ENCODE results near the gene PTCD1. TPM values are rescaled to one million over a fixed set of nuclear protein-coding genes. Genes with fewer than 3 reads are reported as not detected.
"Not testable (repeated sequence)": the region's sequence is repeated elsewhere in the genome, so short reads cannot be mapped to it uniquely, and the experiment has no call there.

Gene PTCD1
- polyA plus RNA-seq, 3 donors = 1.6 to 4.5 (median 2.3) TPM

DNA sequence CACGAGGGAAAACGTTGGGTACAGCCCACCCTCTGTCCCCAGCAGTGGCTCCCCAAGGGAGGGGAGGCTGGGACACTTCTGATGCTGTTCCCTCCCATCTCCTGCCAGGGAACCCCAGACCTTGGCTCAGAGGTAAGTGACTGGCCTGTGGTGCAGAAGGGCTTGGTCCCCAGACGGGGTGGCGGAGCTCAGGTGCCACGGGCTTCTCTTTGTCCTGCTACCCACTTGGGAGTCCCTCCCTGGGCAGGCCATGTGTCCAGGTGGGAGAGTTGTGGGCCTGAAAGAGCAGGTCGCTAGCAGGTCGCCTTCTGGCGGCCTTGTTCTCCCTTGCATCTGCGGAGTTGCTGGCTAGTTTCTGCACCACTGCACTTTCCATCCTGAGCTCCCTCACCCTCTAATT, 17.3 kb upstream of the PTCD1 start:
- H3K27ac ChIP-seq (ENCODE audit: low read depth, low read length) = no peak overlapping the region
- 79 to 84% (median 80%) methylated on average over 9 of the region's 9 CpGs for WGBS, 3 donors

DNA sequence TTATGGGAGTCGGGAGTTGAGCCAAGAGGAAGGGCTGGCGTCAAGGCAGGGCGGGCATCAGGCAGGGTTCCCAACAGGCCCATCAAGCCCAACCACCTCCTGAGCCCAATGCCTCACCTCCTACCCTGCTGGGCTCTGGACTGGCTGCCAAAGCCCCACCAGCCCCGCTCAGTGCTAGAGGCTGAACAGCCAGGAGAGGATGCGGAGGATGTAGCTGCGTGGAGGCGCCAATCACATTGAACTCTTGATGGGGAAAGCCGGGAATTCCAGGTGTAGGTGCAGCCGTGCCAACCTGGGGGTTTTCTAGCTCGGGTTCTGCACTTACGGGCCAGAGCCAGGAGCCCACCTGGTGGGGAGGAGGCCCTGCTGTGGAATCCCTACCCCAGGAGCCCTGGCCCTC, 14.5 kb upstream of the PTCD1 start:
- 76 to 90% (median 89%) methylated on average over 11 of the region's 11 CpGs for WGBS, 3 donors
- no peak overlapping the region for H3K27ac ChIP-seq (ENCODE audit: low read depth, low read length)

DNA sequence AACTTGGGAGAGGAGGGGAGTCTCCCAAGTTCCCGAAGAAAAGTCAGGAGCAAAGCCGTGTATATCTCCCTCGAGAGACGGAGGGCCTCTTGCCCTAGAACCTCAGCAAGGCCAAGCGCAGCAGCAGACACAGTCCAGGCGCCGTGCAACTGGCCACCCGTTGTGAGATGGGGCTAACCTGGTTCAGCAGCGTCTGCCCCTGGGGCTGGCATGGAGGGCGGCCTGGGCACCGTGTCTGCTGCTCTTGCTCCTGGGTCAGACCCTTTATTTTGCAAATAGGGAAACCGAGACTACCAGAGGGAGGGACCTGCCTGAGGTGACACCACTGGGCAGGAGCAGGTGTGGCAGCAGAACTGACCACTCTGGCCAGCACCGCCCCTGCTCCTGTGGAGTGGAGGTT, 13.9 kb upstream of the PTCD1 start:
- no peak overlapping the region for H3K27ac ChIP-seq (ENCODE audit: low read depth, low read length)
- 77 to 89% (median 88%) methylated on average over 13 of the region's 13 CpGs for WGBS, 3 donors

DNA sequence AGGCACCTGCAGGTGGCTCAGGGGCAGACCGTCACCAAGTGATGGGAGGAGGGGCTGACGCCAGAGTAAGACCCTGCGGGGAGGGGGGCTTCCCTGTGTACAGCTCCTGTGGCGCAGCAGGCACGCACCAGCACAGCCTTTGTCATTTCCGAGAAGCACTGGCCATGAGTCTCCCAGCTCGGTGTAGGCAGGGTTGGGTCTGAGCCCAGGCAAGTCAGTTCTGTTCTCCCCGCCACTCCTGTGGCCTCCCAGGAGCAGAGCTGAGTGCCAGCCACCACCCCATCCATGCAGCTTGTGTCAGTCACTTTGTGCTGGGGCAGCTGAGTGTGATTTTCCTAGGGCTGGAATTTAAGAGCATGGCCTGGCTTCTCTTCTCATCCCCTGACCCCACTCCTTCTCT, 13.3 kb upstream of the PTCD1 start:
- WGBS, 3 donors = 84 to 87% (median 86%) methylated on average over 8 of the region's 8 CpGs
- H3K27ac ChIP-seq (ENCODE audit: low read depth, low read length) = no peak overlapping the region

DNA sequence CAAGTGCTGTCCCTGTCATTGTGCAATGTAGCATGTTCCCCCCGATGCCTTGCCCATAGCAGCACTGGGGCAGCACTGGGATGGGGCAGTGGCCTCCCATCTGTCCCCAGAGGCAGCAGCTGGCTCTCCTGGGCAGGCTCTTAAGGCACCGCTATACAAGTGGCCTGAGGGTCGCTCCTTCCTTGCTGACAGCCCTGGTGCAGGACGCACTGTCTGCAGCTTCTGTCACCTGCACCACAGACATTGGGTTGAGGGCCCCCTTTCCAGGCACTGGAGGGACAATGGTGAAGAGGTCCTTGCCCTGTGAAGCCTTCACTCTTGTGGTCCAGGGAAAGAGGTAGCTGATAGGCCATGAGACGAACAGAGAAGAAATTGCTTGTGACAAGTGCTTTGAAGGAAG, 10.7 kb upstream of the PTCD1 start:
- WGBS, 3 donors = 90 to 97% (median 94%) methylated on average over 5 of the region's 5 CpGs
- no peak overlapping the region for H3K27ac ChIP-seq (ENCODE audit: low read depth, low read length)

DNA sequence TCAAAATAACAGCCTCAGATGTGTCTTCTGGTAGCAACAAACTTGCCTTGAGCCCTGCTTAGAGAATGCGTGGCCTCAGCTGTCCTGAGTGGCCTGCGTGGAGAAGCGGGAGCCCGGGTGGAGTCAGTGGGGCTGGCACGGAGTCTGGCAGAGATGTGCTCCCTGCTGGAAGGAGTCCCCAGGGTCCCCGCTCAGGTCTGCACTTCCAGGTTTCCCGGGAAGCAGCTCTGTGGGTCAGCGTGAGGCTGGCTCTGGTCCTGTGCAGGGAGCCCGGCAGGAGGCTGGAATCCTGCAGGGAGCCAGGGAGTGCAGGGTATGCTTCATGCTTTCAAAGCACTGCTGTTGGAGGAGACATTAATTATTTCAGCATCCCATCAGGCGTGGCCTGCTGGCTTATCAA, 10.3 kb upstream of the PTCD1 start:
- H3K27ac ChIP-seq (ENCODE audit: low read depth, low read length) = no peak overlapping the region
- WGBS, 3 donors = 89 to 92% (median 91%) methylated on average over 10 of the region's 10 CpGs

DNA sequence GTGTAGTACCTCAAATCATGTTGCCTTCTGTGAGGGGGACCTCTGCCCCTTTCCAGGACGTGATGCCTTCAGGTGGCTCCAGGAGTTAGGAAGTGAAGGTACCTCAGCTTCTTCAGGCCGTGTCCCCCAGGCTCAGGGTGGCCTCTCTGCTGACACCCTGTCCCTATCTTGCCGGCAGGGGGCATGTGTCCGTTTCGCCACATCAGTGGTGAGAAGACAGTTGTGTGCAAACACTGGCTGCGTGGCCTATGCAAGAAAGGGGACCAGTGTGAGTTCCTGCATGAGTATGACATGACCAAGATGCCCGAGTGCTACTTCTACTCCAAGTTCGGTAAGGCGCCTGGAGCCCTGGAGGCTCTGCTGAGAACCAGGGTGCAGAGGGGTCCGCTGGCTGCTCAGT, 9.3 kb upstream of the PTCD1 start:
- WGBS, 3 donors = 79 to 91% (median 88%) methylated on average over 10 of the region's 10 CpGs

DNA sequence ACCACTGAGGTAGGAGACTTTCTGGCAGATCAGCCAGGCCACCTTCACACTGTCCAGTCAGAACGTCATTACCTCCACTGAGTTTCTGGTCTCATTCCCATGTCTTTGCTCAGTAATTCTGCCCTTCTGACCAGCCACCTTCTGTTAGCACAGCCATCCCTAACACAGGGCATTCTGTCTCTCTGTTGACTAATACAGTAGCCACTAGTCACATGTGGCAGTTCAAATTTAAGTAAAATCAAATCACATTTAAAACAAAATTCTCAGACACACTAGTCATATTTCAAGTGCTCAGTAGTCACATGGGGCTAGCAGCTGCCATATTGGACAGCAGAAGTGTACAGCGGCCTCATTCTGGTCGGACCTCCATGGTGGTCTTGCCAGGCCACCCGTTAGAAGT, 7.5 kb upstream of the PTCD1 start:
- WGBS, 3 donors = 86 to 92% (median 90%) methylated on average over 4 of the region's 4 CpGs
- H3K27ac ChIP-seq (ENCODE audit: low read depth, low read length) = no peak overlapping the region

More for the DNA sequence above, 9.3 kb upstream of the PTCD1 start:
- no peak overlapping the region for H3K27ac ChIP-seq (ENCODE audit: low read depth, low read length)

DNA sequence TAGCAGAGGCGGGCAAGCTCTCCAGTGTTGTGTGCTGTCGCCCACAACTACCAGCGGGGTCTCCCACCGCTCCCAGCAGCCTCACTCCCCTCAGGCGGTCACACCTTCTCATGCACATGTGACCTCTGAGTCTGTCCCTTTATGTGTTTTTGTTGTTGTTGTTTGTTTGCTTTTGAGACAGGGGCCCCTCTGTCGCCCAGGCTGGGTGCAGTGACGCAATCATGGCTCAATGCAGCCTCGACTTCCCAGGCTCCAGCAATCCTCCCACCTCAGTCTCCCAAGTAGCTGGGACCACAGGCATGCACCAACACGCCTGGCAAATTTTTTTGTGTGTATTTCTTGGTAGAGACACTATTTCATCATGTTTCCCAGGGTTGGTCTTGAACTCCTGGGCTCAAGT, 1.6 kb upstream of the PTCD1 start:
- H3K27ac ChIP-seq (ENCODE audit: low read depth, low read length) = no peak overlapping the region

DNA sequence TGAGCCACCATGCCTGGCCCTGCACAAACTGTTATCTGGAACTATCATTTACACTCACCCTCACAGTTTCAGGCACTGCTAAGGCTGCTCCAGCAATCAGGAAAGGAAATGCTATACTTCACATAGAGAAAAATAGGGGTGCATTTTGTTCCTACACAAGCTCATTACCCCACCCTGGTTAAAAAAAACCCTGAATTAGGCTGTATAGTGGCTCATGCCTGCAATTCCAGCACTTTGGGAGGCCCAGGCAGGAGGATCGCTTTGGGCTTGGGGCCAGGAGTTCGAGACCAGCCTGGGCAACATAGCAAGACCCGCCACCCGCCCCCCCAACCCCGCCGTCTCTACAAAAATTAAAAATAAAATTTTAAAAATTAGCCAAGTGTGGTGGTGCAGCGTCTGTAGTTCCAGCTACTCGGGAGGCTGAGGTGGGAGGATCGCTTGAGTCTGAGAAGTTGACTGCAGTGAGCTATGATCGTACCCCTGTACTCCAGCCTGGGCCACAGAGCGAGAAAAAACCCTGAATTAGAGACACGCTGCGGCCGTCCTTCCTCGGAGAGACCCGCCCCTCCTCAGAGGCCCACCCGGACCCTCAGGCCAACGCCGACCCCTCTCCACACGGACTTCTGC, 539 bp downstream of the PTCD1 start:
- 14 to 21% (median 15%) methylated on average over 20 of the region's 20 CpGs for WGBS, 3 donors
- peak overlapping the region; percentile 84 for H3K27ac ChIP-seq (ENCODE audit: low read depth, low read length)

More for the DNA sequence above, 1.6 kb upstream of the PTCD1 start:
- 67 to 83% (median 76%) methylated on average over 9 of the region's 9 CpGs for WGBS, 3 donors

DNA sequence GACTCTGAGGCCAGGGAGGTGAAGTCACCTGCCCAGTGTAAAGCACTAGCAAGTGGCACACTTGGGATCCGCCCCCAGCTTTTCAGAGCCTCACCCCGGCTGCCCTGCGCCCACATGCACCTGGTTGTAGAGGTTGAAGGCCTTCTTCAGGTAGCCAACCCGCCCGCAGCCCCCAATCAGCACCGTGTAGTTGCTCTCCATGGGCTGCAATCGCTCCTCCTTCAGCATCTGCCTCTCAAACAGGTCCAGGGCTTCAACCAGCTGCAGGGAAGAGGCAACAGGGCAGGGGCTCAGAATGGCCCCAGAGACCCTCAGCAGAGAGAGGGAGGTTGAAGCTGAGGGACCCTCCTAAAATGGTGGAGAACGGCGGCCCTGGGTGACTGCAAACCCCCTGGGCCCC, 5.4 kb downstream of the PTCD1 start:
- H3K27ac ChIP-seq (ENCODE audit: low read depth, low read length) = no peak overlapping the region
- WGBS, 3 donors = 93 to 95% (median 94%) methylated on average over 9 of the region's 9 CpGs

DNA sequence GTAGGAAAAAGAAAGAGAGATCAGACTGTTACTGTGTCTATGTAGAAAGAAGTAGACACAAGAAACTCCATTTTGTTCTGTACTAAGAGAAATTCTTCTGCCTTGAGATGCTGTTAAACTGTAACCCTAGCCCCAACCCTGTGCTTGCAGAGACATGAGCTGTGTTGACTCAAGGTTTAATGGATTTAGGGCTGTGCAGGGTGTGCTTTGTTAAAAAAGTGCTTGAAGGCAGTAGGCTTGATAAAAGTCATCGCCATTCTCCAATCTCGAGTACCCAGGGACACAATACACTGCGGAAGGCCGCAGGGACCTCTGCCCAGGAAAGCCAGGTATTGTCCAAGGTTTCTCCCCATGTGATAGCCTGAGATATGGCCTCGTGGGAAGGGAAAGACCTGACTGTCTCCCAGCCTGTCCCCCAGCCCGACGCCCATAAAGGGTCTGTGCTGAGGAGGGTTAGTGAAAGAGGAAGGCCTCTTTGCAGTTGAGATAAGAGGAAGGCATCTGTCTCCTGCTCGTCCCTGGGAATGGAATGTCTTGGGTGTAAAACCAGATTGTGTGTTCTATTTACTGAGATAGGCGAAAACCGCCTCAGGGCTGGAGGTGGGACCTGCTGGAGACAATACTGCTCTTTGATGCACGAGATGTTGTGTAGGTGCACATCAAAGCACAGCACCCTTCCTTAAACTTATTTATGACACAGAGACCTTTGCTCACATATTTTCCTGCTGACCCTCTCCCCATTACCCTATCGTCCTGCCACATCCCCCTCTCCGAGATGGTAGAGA, 6.7 kb downstream of the PTCD1 start:
- WGBS, 3 donors = 76 to 91% (median 90%) methylated on average over 13 of the region's 13 CpGs
- H3K27ac ChIP-seq (ENCODE audit: low read depth, low read length) = not testable (repeated sequence)

DNA sequence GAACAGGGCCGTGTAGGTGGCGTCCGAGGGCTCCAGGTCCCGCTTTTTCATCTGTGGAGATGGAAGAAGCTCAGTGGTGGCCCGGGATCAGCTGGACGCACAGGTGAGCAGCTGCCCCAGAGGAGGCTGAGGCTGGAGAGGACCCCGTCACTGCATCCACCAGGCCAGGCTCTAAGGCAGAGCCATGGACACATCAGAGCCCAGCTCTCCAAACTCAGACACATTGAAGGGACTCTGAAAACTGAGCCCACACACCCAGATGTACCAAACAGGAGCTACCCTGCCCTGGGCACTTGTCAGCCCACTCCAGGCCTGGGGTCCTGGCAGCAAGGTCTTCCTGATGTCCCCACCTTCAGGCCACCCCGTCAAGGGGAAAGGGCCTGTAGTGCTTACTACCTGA, 8.8 kb downstream of the PTCD1 start:
- no peak overlapping the region for H3K27ac ChIP-seq (ENCODE audit: low read depth, low read length)
- WGBS, 3 donors = 93 to 96% (median 94%) methylated on average over 8 of the region's 8 CpGs

DNA sequence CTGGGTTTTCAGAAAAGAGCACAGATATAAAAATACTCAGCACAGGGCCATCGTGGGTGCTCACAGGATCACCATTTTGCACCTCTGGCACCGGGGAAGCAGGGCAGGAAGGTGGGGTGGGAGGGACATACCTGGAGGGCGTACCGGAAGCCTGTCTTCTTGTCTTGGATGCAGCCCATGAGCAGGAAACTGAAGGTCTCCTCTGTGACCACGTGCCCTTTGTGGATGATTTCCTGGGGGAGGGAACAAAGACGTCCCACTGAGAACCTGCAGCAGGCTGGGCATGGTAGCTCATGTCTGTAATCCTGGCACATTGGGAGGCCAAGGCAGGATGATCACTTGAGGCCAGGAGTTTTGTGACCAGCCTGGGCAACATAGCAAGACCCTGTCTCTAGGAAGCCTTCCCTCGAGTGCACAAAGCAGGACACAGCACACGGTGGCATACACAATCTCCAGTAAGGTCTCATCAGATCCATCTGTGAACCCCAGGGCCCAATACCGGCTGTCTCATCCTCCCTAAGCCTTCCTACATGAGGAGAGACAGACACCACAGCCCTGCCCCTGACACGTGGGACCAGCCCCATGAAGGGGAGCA, 9.5 kb downstream of the PTCD1 start:
- 80 to 85% (median 83%) methylated on average over 10 of the region's 10 CpGs for WGBS, 3 donors
- H3K27ac ChIP-seq (ENCODE audit: low read depth, low read length) = no peak overlapping the region

DNA sequence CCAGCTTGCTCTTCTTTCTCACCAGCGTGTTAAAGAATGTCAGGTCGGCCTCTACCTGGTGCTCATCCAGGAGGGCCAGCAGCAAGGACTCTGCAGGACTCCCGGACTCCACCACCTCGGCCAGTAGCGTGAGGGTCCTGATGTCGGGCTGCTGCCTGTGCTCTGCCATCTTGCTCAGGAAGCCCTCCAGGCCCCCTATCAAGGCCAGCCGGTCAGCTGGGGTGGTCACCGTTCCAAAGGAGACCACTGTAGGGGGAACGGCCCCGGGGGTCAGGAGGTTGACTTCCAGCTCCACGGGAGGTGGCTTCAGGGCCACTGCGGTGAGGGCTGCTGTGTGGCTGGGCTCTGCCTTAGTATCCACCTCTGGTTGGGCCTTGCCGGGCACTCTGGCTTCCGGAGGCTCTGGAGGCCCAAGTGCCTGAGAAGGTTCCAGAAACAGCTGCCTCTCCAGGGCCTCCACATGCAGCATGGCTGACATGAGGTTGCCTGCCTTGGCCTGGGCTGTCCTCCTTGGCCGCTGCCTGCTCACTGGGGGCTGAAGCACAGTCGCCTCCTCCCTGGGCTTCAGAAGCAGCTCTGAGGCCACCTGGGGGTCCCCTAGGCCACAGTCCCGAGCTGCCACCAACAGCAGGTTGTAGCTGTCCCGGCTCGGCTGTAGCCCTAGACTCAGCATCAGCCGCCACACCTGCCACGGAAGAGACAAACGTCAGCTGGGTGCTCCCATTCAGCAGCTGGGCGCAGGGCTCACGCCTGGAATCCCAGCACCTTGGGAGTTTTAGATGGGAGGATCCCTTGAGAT, 13.5 kb downstream of the PTCD1 start:
- no peak overlapping the region for H3K27ac ChIP-seq (ENCODE audit: low read depth, low read length)
- WGBS, 3 donors = 89 to 95% (median 95%) methylated on average over 24 of the region's 24 CpGs

DNA sequence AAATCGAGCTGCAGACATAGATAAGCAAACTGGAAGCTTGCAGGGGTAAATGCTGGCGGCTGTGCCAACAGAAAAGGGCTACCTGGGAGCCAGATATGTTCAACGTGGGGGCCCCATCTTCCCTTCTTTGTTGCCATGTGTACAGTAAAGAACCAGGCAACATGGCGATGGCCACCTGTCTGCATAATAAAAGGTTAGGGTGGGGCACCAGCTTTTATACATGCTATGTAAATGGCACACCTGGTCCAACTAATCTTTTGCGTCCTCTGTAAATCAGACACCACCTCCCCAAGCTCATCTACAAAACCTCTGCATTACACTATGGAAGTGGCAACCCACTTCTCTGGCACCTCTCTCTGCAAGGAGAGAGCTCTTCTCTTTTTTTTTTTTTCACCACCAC, 16.0 kb downstream of the PTCD1 start:
- 78 to 88% (median 81%) methylated on average over 5 of the region's 5 CpGs for WGBS, 3 donors
- H3K27ac ChIP-seq (ENCODE audit: low read depth, low read length) = no peak overlapping the region

DNA sequence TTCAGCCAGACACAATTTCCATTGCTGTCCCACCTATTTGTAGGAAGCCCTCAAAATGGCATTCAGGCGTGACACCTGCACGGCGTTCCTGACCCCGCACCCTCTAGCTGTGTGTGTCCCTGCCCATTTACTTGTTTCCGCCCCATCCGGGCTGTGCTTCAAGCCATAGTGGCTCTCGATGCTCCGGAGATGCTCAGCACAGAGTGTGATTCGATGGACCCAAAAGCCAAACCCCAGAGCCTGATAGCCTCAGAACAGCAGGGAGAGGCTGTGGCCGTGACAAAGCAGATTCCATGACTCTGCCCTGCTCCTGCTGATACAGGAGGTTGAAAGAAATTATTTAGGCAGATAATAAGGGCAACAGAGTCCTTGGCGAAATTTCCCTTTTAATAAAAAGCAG, 16.4 kb downstream of the PTCD1 start:
- no peak overlapping the region for H3K27ac ChIP-seq (ENCODE audit: low read depth, low read length)
- WGBS, 3 donors = 88 to 94% (median 90%) methylated on average over 11 of the region's 11 CpGs

DNA sequence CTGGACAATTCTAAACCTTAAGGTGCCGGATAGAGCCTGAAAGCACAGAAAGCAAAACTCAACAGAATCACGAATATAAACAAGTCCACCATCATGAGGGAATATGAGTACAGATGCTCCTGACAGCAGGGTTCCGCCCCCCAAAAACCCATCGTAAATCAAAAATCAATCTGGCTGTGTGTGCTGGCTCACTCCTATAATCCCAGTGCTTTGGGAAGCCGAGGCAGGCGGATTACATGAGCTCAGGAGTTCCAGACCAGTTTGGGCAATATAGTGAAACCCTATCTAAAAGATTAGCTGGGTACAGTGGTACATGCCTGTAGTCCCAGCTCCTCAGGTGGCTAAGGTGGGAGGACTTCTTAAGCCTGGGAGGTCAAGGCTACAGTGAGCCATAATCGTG, 17.6 kb downstream of the PTCD1 start:
- 85 to 90% (median 88%) methylated on average over 7 of the region's 7 CpGs for WGBS, 3 donors

DNA sequence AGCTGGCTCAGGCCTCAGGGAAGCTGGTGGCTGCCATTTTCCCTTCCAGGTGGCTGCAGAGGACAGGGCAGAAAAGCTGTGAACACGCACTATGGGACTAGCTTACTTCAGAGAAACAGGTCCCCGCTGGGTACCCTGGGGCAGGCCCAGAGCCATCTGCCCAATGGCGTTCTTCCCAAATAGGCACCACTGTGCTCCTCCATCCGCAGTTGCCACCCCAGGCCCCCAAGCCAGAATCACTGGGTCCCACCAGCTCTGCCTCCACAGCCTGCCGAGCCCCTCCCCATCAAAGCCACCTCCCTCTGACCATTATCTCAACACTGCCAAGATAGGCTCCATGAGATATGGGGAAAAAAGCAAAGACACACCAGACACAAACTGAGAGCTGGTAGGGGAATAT, 18.4 kb downstream of the PTCD1 start:
- WGBS, 3 donors = 87 to 95% (median 89%) methylated on average over 4 to 5 of the region's 5 CpGs
- H3K27ac ChIP-seq (ENCODE audit: low read depth, low read length) = no peak overlapping the region

More for the DNA sequence above, 17.6 kb downstream of the PTCD1 start:
- H3K27ac ChIP-seq (ENCODE audit: low read depth, low read length) = no peak overlapping the region
